Myocyte (in vitro differentiated cells): ENCODE measurements around the gene ANHX. TPM values are rescaled to one million over a fixed set of nuclear protein-coding genes. Genes with fewer than 3 reads are reported as not detected.

Experiments used
- DNase-seq: peaks from one replicate; pipeline ENCODE4 v3.0.0-alpha.2; 2012; ENCODE audit warnings: low read depth
- total RNA-seq: library from RNA; depleted of rRNA; stranded (reverse); fragments of >200 nt; gene quantifications from 2 replicates; pipeline ENCODE4 v1.2.3, GENCODE V29; 2014

Gene ANHX
- total RNA-seq, 1 donor from 2014 or later: not detected

DNA sequence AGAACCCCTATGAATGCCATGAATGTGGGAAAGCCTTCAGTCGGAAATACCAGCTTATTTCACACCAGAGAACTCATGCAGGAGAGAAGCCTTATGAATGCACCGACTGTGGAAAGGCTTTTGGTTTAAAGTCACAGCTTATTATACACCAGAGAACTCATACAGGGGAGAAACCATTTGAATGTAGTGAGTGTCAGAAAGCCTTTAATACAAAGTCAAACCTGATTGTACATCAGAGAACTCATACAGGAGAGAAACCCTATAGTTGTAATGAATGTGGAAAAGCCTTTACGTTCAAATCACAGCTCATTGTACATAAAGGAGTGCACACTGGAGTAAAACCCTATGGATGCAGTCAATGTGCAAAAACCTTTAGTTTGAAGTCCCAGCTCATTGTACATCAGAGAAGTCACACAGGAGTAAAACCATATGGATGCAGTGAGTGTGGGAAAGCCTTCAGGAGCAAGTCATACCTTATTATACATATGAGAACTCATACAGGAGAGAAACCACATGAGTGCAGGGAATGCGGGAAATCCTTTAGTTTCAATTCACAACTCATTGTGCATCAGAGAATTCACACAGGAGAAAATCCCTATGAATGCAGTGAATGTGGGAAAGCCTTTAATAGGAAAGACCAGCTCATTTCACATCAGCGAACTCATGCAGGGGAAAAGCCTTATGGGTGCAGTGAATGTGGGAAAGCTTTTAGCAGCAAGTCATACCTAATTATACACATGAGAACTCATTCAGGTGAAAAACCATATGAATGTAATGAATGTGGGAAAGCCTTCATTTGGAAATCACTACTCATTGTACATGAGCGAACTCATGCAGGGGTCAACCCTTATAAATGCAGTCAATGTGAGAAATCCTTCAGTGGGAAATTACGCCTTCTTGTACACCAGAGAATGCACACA, 32.1 kb downstream of the ANHX start:
- DNase-seq: peak; percentile 11

DNA sequence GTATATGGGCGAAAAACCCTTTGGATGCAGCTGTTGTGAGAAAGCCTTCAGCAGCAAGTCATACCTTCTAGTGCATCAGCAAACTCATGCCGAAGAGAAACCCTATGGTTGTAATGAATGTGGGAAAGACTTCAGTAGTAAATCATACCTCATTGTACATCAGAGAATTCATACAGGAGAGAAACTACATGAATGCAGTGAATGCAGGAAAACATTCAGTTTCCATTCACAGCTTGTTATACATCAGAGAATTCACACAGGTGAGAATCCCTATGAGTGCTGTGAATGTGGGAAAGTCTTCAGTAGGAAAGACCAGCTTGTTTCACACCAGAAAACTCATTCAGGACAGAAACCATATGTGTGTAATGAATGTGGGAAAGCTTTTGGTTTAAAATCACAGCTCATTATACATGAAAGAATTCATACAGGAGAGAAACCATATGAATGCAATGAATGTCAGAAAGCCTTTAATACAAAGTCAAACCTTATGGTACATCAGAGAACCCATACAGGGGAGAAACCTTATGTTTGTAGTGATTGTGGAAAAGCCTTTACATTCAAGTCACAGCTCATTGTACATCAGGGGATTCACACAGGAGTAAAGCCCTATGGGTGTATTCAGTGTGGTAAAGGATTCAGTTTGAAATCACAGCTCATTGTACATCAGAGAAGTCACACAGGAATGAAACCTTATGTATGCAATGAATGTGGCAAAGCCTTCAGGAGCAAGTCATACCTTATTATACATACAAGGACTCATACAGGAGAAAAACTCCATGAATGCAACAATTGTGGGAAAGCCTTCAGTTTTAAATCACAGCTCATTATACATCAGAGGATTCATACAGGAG, 33.0 kb downstream of the ANHX start:
- peak; percentile 13 for DNase-seq

DNA sequence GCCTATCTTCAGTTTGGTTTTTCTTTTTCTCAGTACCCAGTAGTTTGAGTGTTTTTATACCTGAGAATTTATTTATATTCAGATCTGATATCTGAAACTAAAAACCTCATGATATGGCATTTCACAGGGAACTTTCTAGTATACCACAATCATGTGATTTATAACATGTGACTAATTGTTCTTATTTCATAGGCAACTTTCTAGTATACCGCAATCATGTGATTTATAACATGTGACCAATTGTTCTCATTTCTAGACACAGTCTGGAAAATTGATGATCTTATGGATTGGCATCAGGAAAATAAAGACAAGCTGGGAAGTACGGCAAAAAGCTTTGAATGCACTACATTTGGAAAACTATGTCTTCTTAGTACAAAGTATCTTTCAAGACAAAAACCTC, 33.8 kb downstream of the ANHX start:
- no peak for DNase-seq

DNA sequence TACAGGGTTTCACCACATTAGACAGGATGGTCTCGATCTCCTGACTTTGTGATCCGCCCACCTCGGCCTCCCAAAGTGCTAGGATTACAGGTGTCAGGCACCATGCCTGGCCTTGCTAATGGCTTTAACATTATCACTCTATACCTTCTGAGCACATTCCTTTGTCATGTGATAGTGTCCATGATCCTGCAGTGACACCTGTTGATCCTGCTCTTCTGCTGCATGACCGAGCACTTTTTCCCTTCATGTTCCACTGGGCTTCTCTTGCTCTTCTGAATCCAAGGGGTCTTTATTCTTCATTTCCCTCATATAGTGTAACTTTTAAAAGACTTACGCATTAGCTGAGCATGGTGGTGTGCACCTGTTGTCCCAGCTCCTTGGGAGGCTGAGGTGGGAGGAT, 42.8 kb downstream of the ANHX start:
- DNase-seq: no peak

DNA sequence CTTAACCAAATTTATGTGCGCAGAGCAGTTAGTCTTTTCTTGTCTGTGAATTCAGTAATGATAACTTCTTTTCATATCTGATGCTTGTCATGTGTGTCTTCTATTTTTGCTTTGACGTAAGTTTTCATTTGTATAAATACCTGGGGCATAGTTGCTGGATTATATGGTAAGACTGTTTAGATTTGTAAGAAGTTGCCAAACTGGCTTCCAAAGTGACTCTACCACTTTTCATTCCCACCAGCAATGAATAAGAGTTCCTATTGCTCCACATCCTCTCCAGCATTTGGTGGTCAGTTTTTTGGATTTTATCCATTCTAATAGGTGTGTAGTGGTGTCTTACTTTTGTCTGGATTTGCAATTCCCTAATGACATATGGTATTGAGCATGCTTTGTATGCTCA, 45.5 kb downstream of the ANHX start:
- DNase-seq: no peak

DNA sequence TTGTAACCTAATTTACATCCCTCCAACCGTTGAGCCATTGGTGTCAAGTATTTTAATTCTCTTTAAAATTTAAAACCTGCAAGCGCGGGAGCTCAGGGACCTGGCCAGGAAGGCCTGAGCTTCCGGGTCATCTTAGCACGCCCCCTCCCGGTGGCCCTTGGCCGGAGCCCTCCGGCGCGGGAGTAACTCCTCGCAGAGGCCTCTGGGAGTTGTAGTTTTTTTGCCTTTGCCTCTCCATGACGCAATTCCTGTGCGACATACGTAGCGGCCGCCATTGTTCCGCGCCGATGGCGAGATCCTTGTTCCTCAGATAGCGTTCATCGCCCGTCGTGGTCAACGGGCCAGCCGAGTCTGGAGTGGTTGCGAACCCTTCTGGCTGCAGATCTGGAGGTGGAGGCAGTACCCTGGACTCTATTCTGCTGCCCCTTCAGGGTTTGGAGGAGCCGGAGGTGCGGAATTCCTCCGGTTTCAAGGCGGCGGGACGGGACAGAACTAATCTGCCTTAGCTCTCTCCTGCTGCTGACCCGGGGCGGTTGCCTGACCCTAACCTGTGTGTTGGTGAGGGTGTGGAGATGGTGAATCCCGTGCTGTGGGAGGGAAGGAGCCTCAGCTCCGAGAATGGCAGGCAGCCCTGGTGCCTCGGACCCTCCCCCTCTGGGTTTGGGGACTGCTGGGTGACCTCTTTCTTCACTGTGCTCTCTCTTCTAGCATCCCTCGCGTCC, 54.3 kb downstream of the ANHX start, which contains the start of gene ZNF268:
Gene ZNF268, plus strand, starts transcription at position 258 of the 722 bp plus-strand sequence. CDS start 503 bp downstream, outside the sequence.
- peak; percentile 95 for DNase-seq

DNA sequence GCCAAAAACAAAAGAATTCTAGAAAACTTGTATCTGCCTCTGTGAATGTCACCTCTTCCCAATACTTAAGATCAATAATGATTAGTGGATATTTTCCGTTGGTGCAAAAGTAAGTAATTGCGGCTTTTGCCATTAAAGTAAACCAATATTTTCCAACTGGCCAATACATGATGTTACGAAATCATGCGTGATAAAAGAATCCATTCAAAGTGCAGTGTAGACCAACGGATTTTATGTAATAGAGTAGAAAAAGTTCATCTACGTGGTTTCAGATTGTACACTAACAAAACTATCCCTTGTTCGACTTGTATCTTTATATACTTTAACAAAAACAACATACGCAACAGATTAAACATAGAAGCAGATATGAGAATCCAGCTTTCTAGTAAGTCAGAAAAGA, 55.0 kb downstream of the ANHX start:
- DNase-seq: no peak

DNA sequence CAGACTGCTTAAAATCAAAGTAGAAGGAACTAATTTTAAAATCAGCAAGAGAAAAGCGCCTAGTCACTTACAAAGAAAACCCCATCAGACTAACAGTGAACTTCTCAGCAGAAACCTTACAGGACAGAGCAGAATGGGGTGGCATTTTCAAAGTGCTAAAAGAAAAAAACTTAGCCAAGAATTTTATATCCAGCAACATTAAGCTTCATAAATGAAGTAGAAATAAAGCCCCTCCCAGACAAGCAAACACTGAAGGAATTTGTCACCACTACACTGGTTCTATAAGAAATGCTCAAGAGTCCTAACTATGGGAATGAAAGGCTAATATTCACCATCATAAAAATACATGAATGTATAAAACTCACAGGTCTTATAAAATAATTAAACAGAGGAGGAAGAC, 60.8 kb downstream of the ANHX start:
- no peak for DNase-seq

DNA sequence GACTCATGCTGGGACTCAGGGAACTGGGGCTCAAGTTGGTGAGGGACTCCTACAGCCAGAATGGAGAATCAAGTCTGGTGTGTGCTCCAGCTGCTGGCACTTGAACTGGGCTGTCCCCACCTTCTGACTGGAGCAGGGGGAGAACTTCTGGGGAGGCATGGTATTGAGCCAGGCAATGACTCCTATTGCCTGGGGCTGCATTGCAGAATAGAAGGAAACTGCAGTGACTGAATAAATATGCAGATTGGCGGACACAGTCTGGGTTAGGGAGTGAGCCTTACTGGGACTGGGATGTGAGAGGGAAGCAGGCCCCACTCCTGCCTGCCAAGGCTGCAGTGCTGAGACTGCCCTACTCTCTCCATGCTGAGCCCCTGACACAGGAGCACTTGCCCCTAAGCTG, 63.2 kb downstream of the ANHX start:
- no peak for DNase-seq

Other genes starting within 250 kb of the ANHX start
- 9.6 and 11.2 TPM in 2 replicates for gene ZNF26, start 249.5 kb downstream of the ANHX start, total RNA-seq
- gene ZNF84, start 198.4 kb downstream of the ANHX start, total RNA-seq: 23.0 and 29.3 TPM in 2 replicates
- 15.1 and 19.4 TPM in 2 replicates for gene ZNF140, start 155.0 kb downstream of the ANHX start, total RNA-seq
- 1.0 and 1.2 TPM in 2 replicates for gene ZNF891, start 105.6 kb downstream of the ANHX start, total RNA-seq
- gene ZNF10, start 105.2 kb downstream of the ANHX start, total RNA-seq: 5.6 and 9.3 TPM in 2 replicates
- 16.0 and 31.0 TPM in 2 replicates for gene ZNF268, start 54.4 kb downstream of the ANHX start, total RNA-seq